ENCODE results near the gene WNK2. TPM values are rescaled to one million over a fixed set of nuclear protein-coding genes. Genes with fewer than 3 reads are reported as not detected.

The WNK2 gene
- total RNA-seq, 1 donor from 2014 or later = 9.7 TPM

DNA sequence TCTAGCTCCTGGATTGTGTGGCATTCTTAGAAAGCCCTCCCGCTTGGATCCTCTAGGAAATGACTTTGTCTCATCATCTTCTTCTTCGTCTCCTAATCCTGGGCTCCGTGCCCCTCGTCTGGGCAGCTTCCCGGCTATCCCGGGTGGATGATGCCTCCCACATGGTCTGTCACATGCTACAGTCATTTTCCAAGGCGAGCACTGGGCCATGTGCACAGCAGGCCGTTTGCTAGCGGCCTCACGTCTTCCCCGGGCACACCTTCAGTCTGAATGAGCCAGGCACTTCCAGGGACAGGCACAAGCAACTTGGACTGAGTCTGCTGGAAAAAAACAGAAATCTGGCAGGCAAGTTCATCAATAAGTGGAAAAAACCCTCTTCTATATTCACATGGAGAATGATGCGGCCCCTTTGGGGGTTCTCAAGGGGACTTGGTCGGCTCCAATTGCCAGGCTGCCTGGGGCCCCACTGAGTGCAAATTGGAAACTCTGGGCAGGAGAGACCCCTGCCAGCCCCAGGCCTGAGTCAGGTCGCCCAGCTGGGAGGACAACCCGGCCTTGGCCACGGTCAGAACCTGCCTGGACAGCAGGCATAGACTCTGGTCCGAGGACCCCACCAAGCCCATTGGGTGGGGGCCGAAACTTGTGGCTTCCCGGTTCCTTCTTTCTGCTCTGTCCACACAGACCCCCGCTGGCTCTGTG is 11.1 kb upstream of the WNK2 start:
- no peak for DNase-seq (ENCODE audit: low read depth)
- H3K4me3 ChIP-seq (ENCODE audit: low read depth, low read length) = no peak overlapping the region
- TF ChIP-seq, protein P1, sequence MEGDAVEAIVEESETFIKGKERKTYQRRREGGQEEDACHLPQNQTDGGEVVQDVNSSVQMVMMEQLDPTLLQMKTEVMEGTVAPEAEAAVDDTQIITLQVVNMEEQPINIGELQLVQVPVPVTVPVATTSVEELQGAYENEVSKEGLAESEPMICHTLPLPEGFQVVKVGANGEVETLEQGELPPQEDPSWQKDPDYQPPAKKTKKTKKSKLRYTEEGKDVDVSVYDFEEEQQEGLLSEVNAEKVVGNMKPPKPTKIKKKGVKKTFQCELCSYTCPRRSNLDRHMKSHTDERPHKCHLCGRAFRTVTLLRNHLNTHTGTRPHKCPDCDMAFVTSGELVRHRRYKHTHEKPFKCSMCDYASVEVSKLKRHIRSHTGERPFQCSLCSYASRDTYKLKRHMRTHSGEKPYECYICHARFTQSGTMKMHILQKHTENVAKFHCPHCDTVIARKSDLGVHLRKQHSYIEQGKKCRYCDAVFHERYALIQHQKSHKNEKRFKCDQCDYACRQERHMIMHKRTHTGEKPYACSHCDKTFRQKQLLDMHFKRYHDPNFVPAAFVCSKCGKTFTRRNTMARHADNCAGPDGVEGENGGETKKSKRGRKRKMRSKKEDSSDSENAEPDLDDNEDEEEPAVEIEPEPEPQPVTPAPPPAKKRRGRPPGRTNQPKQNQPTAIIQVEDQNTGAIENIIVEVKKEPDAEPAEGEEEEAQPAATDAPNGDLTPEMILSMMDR (IDR thresholded peaks at IDR 0.05; ENCODE audit: insufficient read depth, low read length, poor library complexity, severe bottlenecking) = no peak
- H3K27me3 ChIP-seq (ENCODE audit: control insufficient read depth, insufficient read depth, low read length) = peaks cover 7% of the 10 kb centered on the region
- no peaks in the 10 kb centered on the region for H3K36me3 ChIP-seq (ENCODE audit: control insufficient read depth, insufficient read depth, low read length)

DNA sequence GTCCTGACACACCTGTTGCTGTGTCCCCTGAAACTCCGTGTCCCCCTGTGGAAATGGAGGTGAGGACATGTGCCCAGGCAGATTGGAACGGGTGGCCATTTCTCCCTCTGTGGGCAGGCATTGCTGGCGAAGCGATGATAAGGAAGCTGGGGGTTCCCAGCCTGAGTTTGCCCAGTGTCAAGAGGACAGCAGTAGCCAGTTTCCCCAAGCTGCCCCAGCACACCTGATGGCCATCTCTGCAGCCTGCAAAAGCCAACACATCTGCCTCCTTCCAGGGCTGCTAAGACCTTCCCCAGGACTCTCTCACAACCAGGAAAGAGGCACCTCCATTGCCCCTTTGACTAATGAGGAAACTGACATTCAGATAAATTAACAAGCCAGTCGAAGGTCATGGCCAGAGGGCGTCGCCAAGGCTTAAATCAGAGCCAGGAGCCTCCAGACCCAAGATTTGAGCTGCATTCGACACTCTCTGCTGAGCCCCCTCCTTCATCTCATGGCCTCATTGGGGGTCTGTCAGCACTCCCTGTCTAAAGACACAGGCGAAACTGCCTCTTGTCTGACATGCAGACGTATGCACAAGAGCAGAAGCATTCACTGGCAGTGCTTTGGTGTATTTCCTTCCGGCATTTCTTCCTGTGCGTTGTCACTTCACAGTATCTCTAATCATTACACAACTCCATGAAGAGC is 10.4 kb upstream of the WNK2 start:
- TF ChIP-seq, protein P1 (IDR thresholded peaks at IDR 0.05; ENCODE audit: insufficient read depth, low read length, poor library complexity, severe bottlenecking) = no peak
- Histone ChIP-seq H3K27me3 (ENCODE audit: control insufficient read depth, insufficient read depth, low read length) (peaks cover 7% of the 10 kb centered on the region), H3K4me3 (ENCODE audit: low read depth, low read length) (no peak overlapping the region), H3K36me3 (ENCODE audit: control insufficient read depth, insufficient read depth, low read length) (no peaks in the 10 kb centered on the region)
- DNase-seq (ENCODE audit: low read depth) = no peak

DNA sequence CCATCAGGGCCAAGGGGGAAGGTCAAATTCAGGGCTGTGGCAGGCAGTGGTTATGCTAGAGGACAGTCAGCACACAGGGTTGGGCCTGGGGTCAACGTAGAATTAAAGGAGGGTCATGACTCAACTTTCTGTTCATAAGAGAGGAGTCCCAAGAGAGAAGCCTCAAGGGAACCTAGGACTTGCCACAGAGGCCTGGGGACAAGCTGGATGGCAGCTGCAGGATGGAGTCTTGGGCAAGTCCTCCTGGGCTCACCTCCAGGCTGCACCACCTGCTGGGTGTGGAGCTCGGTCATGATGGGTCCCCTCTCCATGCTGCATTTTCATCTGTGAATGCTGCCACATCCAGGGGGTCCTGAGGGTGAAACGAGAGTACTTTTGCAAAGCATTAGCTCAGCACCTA is 9.0 kb upstream of the WNK2 start:
- no peaks in the 10 kb centered on the region for H3K36me3 ChIP-seq (ENCODE audit: control insufficient read depth, insufficient read depth, low read length)
- H3K27me3 ChIP-seq (ENCODE audit: control insufficient read depth, insufficient read depth, low read length) = peaks cover 5% of the 10 kb centered on the region
- no peak overlapping the region for H3K4me3 ChIP-seq (ENCODE audit: low read depth, low read length)
- TF ChIP-seq, protein P1 (IDR thresholded peaks at IDR 0.05; ENCODE audit: insufficient read depth, low read length, poor library complexity, severe bottlenecking) = no peak
- no peak for DNase-seq (ENCODE audit: low read depth)

DNA sequence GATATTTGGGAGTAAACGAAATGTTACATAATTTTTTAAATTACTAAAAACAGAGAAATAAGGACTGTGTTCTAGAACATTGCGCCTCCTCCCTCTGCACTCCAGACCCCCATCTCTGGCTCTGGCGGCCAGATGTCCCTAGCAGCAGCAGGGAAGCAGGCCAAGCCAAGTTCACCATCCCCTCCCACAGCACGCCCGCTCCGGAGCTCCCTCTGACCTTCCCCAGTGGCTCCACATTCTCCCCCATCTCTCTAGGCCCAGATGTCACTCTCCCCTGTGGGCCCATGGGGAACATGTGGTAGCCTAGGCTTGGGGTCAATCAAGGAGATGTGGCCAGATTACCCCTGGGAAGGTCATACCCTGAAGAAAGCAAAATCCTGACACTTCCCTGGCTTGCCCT is 6.3 kb upstream of the WNK2 start:
- H3K27me3 ChIP-seq (ENCODE audit: control insufficient read depth, insufficient read depth, low read length) = peaks cover 17% of the 10 kb centered on the region
- H3K36me3 ChIP-seq (ENCODE audit: control insufficient read depth, insufficient read depth, low read length) = no peaks in the 10 kb centered on the region
- no peak overlapping the region for H3K4me3 ChIP-seq (ENCODE audit: low read depth, low read length)
- TF ChIP-seq, protein P1 (IDR thresholded peaks at IDR 0.05; ENCODE audit: insufficient read depth, low read length, poor library complexity, severe bottlenecking) = no peak
- no peak for DNase-seq (ENCODE audit: low read depth)

DNA sequence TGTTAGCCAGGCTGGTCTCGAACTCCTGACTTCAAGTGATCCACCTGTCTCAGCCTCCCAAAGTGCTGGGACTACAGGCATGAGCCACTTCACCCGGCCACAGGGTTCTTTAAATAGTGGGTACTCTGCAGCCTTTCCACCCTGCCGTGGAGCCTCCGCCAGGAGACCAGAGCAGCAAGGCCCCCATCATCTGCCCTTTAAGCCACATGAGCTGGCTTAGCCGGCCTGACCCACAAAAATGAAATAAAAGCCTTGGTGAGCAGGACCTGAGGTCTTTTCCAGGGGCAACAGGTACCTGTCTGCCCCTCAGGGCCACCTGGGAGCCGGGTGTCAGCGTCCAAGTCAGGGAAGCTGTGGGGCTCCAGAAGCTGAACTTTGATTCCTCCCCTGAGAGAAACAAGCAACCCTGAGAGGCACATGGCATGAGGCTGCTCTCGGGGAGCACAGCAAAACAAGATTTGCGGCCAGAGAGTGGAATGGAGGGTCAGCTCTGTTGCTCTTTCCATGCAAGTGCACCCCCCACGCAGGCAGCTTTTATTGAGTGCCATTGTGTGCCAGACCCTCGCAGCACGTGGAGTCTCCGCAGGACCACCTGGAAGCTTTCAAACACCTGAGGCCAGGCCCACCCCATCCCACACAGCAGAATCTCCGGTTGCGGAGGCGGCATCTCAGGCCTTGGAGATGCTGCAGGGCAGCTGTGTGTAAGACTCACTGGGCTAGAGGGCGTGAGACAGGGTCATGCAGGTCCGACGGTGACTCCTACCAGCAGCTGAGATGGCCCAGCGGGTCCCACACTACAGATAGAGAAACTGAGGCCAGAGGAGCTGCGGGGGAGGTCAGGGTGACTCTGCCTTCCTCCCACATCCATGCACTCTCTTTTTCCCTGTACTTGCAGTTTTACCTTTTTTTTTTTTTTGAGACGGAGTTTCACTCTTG is 4.8 kb upstream of the WNK2 start:
- Histone ChIP-seq H3K27me3 (ENCODE audit: control insufficient read depth, insufficient read depth, low read length) (peaks cover 25% of the 10 kb centered on the region), H3K4me3 (ENCODE audit: low read depth, low read length) (no peak overlapping the region), H3K36me3 (ENCODE audit: control insufficient read depth, insufficient read depth, low read length) (no peaks in the 10 kb centered on the region)
- no peak for DNase-seq (ENCODE audit: low read depth)
- TF ChIP-seq, protein P1 (IDR thresholded peaks at IDR 0.05; ENCODE audit: insufficient read depth, low read length, poor library complexity, severe bottlenecking) = no peak
